NCI-H2107 (cell line): ENCODE data around the gene TEX2.
"Not testable (repeated sequence)": the region's sequence is repeated elsewhere in the genome, so short reads cannot be mapped to it uniquely, and the experiment has no call there.

Experiments used
- DNase-seq: peaks from one replicate; lab custom pipeline; 2025; lab: John Stamatoyannopoulos, UW

TEX2 gene

GRCh38 chr17:64183815-64184214 lies 79.2 kb downstream of the TEX2 start:
- DNase-seq: no peak

GRCh38 chr17:64182325-64183012 lies 80.6 kb downstream of the TEX2 start:
- DNase-seq: no peak

GRCh38 chr17:64180089-64181073 lies 82.7 kb downstream of the TEX2 start:
- no peak for DNase-seq

GRCh38 chr17:64179024-64179423 lies 84.0 kb downstream of the TEX2 start:
- not testable (repeated sequence) for DNase-seq

GRCh38 chr17:64178011-64178825 lies 84.8 kb downstream of the TEX2 start:
- no peak for DNase-seq

GRCh38 chr17:64177311-64178010 lies 85.6 kb downstream of the TEX2 start:
- DNase-seq: no peak

- no peak for DNase-seq
These were observed 86.5 kb downstream of the TEX2 start for GRCh38 chr17:64176556-64176955.

- no peak for DNase-seq
These were observed 88.2 kb downstream of the TEX2 start for GRCh38 chr17:64174686-64175456.

GRCh38 chr17:64173646-64174045 lies 89.4 kb downstream of the TEX2 start:
- DNase-seq: no peak

- DNase-seq: no peak
These were observed 90.5 kb downstream of the TEX2 start for GRCh38 chr17:64172510-64172909.

- DNase-seq: no peak
These were observed 92.0 kb downstream of the TEX2 start for GRCh38 chr17:64171041-64171440.

- DNase-seq: no peak
These were observed 92.8 kb downstream of the TEX2 start for GRCh38 chr17:64170286-64170685.

GRCh38 chr17:64167666-64168065 lies 95.4 kb downstream of the TEX2 start:
- not testable (repeated sequence) for DNase-seq

- no peak for DNase-seq
These were observed 96.2 kb downstream of the TEX2 start for GRCh38 chr17:64166876-64167275.

GRCh38 chr17:64165347-64165746 lies 97.7 kb downstream of the TEX2 start:
- DNase-seq: no peak

GRCh38 chr17:64164596-64165285 lies 98.3 kb downstream of the TEX2 start:
- no peak for DNase-seq

- DNase-seq: no peak
These were observed 99.6 kb downstream of the TEX2 start for GRCh38 chr17:64163468-64163867.

GRCh38 chr17:64162554-64162953 lies 100.5 kb downstream of the TEX2 start:
- no peak for DNase-seq

GRCh38 chr17:64161380-64162176 lies 101.5 kb downstream of the TEX2 start:
- no peak for DNase-seq
